GM23338 (cell line): ENCODE measurements around the gene CASP6.

ENCODE experiments used
- EZH2phosphoT487 ChIP-seq: fragments of 200-600 bp; sonication (generic); IDR thresholded peaks from one replicate; pipeline ENCODE4 v1.8.1; 2018; ENCODE audit warnings: antibody characterized with exemption; ENCODE audit not compliant: unreplicated experiment
- TF ChIP-seq, protein P1 (sequence below), 2 experiments: fragments of 200-600 bp in 1 of 2; sonication (generic) in 1 of 2; conservative IDR thresholded peaks; 2 replicates each; pipeline versions ENCODE4 v1.5.1 to v1.6.1; 2016 to 2017; ENCODE audit warnings: antibody characterized with exemption in 2 of 2, low read depth in 2 of 2, mild to moderate bottlenecking in 2 of 2, moderate library complexity in 1 of 2

DNA sequence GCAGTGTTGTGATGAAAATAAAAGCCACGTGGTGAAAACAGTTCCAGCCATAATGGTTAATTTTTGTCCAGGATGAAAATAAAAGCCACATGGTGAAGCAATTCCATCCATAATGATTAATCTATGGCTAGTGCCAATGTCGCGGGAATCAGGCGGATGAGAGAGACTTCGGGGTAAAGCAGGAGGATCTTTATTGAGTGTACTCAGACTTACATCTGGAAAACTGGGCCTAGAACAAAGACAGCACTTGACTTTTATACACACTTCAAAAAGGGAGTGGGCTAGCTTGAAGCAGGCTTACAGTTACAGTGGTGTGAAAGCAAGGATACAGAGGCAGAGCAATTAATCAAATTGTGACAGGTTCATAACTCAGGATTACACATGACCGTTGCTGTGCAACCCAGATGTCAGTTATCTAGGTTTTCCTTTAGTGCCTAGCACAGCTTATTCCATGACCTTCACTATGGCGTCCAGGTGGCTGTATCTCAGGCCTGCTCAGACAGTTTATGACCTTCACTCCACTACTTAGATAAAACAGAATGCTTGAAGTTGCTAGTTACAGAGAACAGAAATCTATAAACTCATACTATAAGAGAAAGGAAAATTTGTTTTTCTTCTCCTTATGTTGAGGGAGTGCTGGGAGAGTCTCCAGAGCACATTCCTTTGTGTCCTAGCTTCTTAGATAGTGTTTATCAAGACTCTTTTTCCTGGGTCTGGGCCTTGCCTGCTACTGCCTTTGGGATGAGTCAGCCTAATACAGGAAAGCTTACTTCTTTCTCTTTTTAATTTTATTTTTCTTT is 32.5 kb upstream of the CASP6 start:
- TF ChIP-seq, protein P1, sequence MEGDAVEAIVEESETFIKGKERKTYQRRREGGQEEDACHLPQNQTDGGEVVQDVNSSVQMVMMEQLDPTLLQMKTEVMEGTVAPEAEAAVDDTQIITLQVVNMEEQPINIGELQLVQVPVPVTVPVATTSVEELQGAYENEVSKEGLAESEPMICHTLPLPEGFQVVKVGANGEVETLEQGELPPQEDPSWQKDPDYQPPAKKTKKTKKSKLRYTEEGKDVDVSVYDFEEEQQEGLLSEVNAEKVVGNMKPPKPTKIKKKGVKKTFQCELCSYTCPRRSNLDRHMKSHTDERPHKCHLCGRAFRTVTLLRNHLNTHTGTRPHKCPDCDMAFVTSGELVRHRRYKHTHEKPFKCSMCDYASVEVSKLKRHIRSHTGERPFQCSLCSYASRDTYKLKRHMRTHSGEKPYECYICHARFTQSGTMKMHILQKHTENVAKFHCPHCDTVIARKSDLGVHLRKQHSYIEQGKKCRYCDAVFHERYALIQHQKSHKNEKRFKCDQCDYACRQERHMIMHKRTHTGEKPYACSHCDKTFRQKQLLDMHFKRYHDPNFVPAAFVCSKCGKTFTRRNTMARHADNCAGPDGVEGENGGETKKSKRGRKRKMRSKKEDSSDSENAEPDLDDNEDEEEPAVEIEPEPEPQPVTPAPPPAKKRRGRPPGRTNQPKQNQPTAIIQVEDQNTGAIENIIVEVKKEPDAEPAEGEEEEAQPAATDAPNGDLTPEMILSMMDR (conservative IDR thresholded peaks at IDR 0.05; ENCODE audit: low read depth in 2 of 2), result no peak
- no peak for TF ChIP-seq EZH2phosphoT487
